Right cardiac atrium (tissue), 5 donors: ENCODE measurements around the gene PI4KA. TPM values are rescaled to one million over a fixed set of nuclear protein-coding genes. Genes with fewer than 3 reads are reported as not detected.
"Not testable (repeated sequence)": the region's sequence is repeated elsewhere in the genome, so short reads cannot be mapped to it uniquely, and the experiment has no call there.

Experiments used
- ATAC-seq, 2 donors: fragments of 200-7000 bp; cut with Tn5 transposase; one replicate each; pipeline versions ENCODE4 v1.8.0 to v1.9.1; 2020; ENCODE audit warnings: moderate library complexity in 2 of 2, mild to moderate bottlenecking in 1 of 2
- DNase-seq, 3 donors: peaks; one replicate each; pipeline ENCODE4 v3.0.0-alpha.2; 2020
- H3K27ac ChIP-seq: one replicate; pipeline ENCODE4 v1.5.1; 2013; ENCODE audit warnings: mild to moderate bottlenecking, low read length, control low read depth, moderate library complexity
- H3K27me3 ChIP-seq: one replicate; pipeline ENCODE4 v1.6.1; 2013; ENCODE audit not compliant: control insufficient read depth, insufficient read depth
- H3K4me1 ChIP-seq: one replicate; pipeline ENCODE4 v1.6.1; 2013; ENCODE audit warnings: low read length; ENCODE audit not compliant: control insufficient read depth, insufficient read depth
- H3K4me3 ChIP-seq: one replicate; pipeline ENCODE4 v1.5.1; 2013; ENCODE audit warnings: low read length, control low read depth
- H3K9me3 ChIP-seq: one replicate; pipeline ENCODE4 v1.6.1; 2013; ENCODE audit warnings: low read length; ENCODE audit not compliant: control insufficient read depth
- WGBS: extraction: QIAGEN DNeasy Blood & Tissue Kit; methylation state at CpG from one replicate; pipeline ENCODE4 v1.1.7; 2013; 5-methylcytosine and 5-hydroxymethylcytosine counted together
- intact Hi-C, 4 donors: fragments of 100-400 bp; cut with DNase I; formaldehyde crosslinking; loops; one replicate each; pipeline versions ENCODE4 v1.11.0 to v1.14.0; 2022 to 2023
- long read RNA-seq, 4 donors: library from polyadenylated mRNA; unstranded; transcript quantifications; one replicate each; pipeline ENCODE4 v2.0.0, GENCODE V29; 2020 to 2021
- polyA plus RNA-seq: library from polyadenylated mRNA; stranded (reverse); fragments of 200-250 nt; gene quantifications from one replicate; pipeline ENCODE4 v1.2.3, GENCODE V29; 2013
- total RNA-seq, 4 donors: library from RNA; stranded (reverse); fragmentation: NEBNext Ultra II Directional; extraction: Animal tissue kit (Norgen Biotek cat#: 25700); gene quantifications; one replicate each; pipeline ENCODE4 v1.2.1, GENCODE V29; 2021
- donor health status: healthy with polysubstance abuse.
- donor health status: DM: no; HTN: yes; CAD: no.
- donor health status: DM: no; HTN: no; CAD: no.
- donor health status: DM: no; HTN: yes; CAD: no; lungs with severe emphysema.
- donor health status: DM: yes; HTN: yes; CAD: no.

Gene PI4KA
- total RNA-seq (10 to 100 TPM; 50.9 to 61.9 (median 53.2) TPM), polyA plus RNA-seq (31.3 TPM)
- long read RNA-seq, donor 1, full-length matches to known transcripts = 5 of 101 reads
- long read RNA-seq, donor 1, partial matches to known transcripts = 88 of 101 reads
- long read RNA-seq, donor 1, other reads (novel, unspliced or antisense) = 8 of 101 reads
- long read RNA-seq, donor 2, full-length matches to known transcripts = 8 of 37 reads
- long read RNA-seq, donor 2, partial matches to known transcripts = 24 of 37 reads
- long read RNA-seq, donor 2, other reads (novel, unspliced or antisense) = 5 of 37 reads
- long read RNA-seq, donor 3, transcript PI4KA-209 (23 exons, 3,026 nt) = major isoform, 12 of 87 reads
- long read RNA-seq, donor 3, partial matches to known transcripts = 59 of 87 reads
- long read RNA-seq, donor 3, other reads (novel, unspliced or antisense) = 16 of 87 reads
- long read RNA-seq, donor 4, transcript PI4KA-209 (23 exons, 3,026 nt) = major isoform, 9 of 39 reads
- long read RNA-seq, donor 4, partial matches to known transcripts = 25 of 39 reads
- long read RNA-seq, donor 4, other reads (novel, unspliced or antisense) = 5 of 39 reads

GRCh38 chr22:20858615-20859416 is at the start of gene PI4KA, which contains the start of gene SNAP29:
PI4KA (minus strand) TSS chr22:20858811; CDS start chr22:20858725, 86 bp downstream.
SNAP29 (plus strand) TSS chr22:20859007; CDS start chr22:20859111, 104 bp downstream.
- Histone ChIP-seq H3K4me1 (peaks cover 9% of the 10 kb centered on the region), H3K4me3 (peak within 1 kb of the TSS; percentile 65), H3K9me3 (no peaks in the 10 kb centered on the region), H3K27ac (peak within 1 kb of the TSS; percentile 73), H3K27me3 (no peaks in the 10 kb centered on the region)
- DNase-seq = peak; percentile 100
- intact Hi-C loops = no loop called here
- WGBS = under 1% methylated on average over 100 of the region's 100 CpGs
- ATAC-seq = peak; percentile 97

GRCh38 chr22:20906387-20906767 is 47.8 kb upstream of the PI4KA start:
- 78% methylated on average over 3 of the region's 3 CpGs for WGBS
- no peaks in the 10 kb centered on the region for H3K4me1 ChIP-seq
- intact Hi-C loops = loop anchor here in 1 of 4 donors (10.0 kb wide), 1 partner anchor 58 kb away; the partner anchor contains the start of gene AIFM3
- H3K9me3 ChIP-seq = no peaks in the 10 kb centered on the region
- no peaks in the 10 kb centered on the region for H3K27me3 ChIP-seq
- H3K4me3 ChIP-seq = no peak overlapping the region
- DNase-seq (no peak), ATAC-seq (no peak)
- H3K27ac ChIP-seq = no peak overlapping the region

DNA sequence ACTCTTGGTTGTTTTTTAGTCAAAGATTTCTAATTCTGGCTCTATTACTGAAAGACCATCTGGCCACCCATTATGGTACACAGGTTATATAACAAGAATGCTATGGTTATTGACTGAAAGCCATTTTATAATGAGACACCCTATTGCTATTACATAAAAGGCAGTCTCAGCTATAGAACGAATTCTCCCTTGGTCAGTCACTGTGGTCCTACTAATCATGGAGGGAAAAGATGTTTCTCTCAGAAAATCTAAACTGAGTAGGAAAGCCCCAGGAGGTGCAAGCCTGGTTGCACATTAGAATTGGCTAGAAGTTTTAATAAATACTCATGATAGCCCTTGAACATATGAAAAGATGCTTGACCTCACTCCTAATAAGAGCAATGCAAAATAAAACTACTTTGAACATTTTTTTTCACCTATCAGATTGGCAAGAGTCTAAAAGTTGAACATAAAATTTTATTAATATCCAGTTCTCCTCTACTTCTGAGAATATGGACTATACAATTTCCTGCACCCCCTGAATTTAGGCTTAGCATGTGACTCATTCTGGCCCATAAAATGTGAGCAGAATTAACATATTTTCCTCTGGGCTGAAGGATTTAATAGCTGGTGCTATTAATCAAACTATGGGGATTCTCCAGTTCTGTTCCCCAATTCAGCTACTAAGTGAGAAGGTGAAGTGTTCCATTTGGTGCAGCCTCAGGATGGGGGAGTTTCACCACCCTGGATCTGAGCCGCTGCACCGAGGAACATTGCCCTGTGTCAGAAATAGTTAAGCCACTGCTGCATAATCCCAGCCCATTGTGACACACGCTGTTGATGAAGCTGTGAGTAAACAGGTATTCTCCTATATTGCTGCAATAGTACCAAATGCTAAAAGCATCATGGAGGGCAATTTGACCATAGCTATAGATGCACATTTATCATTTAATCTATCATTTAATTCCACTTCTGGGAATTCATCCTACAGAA is 47.1 kb upstream of the PI4KA start:
- H3K27me3 ChIP-seq = no peaks in the 10 kb centered on the region
- intact Hi-C loops = loop anchor here in 1 of 4 donors (10.0 kb wide), 1 partner anchor 59 kb away; the partner anchor contains the start of gene AIFM3
- DNase-seq (no peak), ATAC-seq (no peak)
- no peaks in the 10 kb centered on the region for H3K4me1 ChIP-seq
- H3K4me3 ChIP-seq = no peak overlapping the region
- no peak overlapping the region for H3K27ac ChIP-seq
- H3K9me3 ChIP-seq = no peaks in the 10 kb centered on the region
- WGBS = 62% methylated on average over 4 of the region's 4 CpGs

DNA sequence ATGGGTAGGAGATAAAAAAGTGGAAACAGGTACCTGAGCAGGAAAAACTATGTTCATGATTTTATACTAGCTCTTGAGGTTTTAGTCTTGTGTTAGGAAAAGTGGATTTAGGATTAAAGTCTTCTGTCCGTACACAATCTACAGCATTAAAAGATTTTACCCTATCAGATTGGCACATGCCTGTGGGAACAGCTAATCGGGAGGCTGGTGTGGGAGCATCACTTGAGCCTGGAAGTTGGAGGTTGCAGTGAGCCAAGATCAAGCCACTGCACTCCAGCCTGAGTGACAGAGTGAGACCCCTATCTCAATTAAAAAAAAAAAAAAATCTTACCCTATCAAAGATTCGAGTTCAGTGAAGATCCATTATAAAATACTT is 46.4 kb upstream of the PI4KA start:
- WGBS = 52% methylated on average over 3 of the region's 3 CpGs
- Histone ChIP-seq H3K4me1 (no peaks in the 10 kb centered on the region), H3K27me3 (no peaks in the 10 kb centered on the region), H3K4me3 (no peak overlapping the region), H3K9me3 (no peaks in the 10 kb centered on the region), H3K27ac (no peak overlapping the region)
- intact Hi-C loops = loop anchor here in 1 of 4 donors (10.0 kb wide), 1 partner anchor 60 kb away; the partner anchor contains the start of gene AIFM3
- DNase-seq (no peak), ATAC-seq (no peak)

GRCh38 chr22:20904008-20904979 is 45.7 kb upstream of the PI4KA start:
- WGBS = 79% methylated on average over 7 of the region's 7 CpGs
- H3K27ac ChIP-seq = no peak overlapping the region
- ATAC-seq = peak in 1 of 2 donors; percentile 85

DNA sequence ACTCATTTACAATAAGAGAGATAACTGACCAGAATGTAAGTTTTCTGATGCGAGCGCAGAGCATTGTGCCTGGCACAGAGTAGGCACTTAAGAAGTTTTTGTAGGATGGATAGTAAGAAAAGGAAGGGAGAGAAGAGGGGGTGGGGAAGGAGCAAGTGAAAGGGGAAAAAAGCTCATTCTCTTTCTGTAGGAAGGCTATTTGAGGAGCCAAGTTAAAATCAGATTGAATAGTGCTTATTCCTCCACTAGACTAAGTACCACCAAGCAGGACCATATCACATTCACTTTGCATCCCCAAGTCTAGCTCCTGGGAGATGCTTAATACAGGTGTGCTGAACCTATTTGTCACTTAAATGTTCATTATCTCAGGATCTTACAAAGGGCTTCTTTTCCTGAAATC is 44.5 kb upstream of the PI4KA start:
- H3K4me3 ChIP-seq = no peak overlapping the region
- no peaks in the 10 kb centered on the region for H3K4me1 ChIP-seq
- no peaks in the 10 kb centered on the region for H3K9me3 ChIP-seq
- 100% methylated on average over 2 of the region's 2 CpGs for WGBS
- intact Hi-C loops = loop anchor here in 1 of 4 donors (10.0 kb wide), 1 partner anchor 62 kb away; the partner anchor contains the start of gene AIFM3
- DNase-seq = no peak
- no peak overlapping the region for H3K27ac ChIP-seq
- no peaks in the 10 kb centered on the region for H3K27me3 ChIP-seq
- ATAC-seq = no peak

More at GRCh38 chr22:20904008-20904979, 45.7 kb upstream of the PI4KA start:
- H3K27me3 ChIP-seq = no peaks in the 10 kb centered on the region
- H3K4me3 ChIP-seq = no peak overlapping the region
- H3K9me3 ChIP-seq = no peaks in the 10 kb centered on the region
- no peaks in the 10 kb centered on the region for H3K4me1 ChIP-seq
- DNase-seq = no peak
- intact Hi-C loops = loop anchor here in 1 of 4 donors (10.0 kb wide), 1 partner anchor 61 kb away; the partner anchor contains the start of gene AIFM3

DNA sequence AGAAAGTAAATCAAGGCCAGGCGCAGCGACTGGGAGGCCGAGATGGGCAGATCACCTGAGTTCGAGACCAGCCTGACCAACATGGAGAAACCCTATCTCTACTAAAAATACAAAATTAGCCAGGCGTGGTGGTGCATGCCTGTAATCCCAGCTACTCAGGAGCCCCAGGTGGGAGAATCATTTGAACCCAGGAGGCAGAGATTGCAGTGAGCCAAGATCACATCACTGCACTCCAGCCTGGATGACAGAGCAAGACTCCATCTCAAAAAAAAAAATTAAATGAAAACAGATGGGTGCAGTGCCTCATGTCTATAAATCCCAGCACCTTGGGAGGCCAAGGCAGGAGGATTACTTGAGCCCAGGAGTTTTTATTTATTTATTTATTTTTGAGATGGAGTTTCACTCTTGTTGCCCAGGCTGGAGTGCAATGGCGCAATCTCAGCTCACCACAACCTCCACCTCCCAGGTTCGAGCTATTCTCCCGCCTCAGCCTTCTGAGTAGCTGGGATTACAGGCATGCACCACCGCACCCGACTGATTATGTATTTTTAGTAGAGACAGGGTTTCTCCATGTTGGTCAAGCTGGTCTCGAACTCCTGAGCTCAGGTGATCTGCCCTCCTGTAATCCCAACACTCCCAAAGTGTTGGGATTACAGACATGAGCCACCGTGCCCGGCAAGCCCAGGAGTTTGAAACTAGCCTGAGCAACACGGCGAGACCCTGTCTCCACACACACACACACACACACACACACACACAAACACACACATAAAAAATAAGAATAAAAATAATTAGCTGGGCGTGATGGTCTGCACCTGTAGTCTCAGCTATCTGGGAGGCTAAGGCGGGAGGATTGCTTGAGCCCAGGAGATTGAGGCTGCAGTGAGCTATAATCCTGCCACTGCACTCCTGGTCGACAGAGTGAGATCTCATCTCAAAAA is 42.8 kb upstream of the PI4KA start:
- intact Hi-C loops = loop anchor here in 1 of 4 donors (10.0 kb wide), 1 partner anchor 63 kb away; the partner anchor contains the start of gene AIFM3
- not testable (repeated sequence) for H3K27ac ChIP-seq, H3K4me3 ChIP-seq, H3K9me3 ChIP-seq, H3K27me3 ChIP-seq, H3K4me1 ChIP-seq, DNase-seq, ATAC-seq
- 92% methylated on average over 18 of the region's 18 CpGs for WGBS

GRCh38 chr22:20899827-20900423 is 41.3 kb upstream of the PI4KA start:
- Histone ChIP-seq H3K4me3 (no peak overlapping the region), H3K4me1 (no peaks in the 10 kb centered on the region), H3K9me3 (no peaks in the 10 kb centered on the region), H3K27ac (no peak overlapping the region), H3K27me3 (no peaks in the 10 kb centered on the region)
- ATAC-seq (no peak), DNase-seq (no peak)
- WGBS = 76% methylated on average over 7 of the region's 7 CpGs
- intact Hi-C loops = loop anchor here in 1 of 4 donors (10.0 kb wide), 1 partner anchor 65 kb away; the partner anchor contains the start of gene AIFM3
